ENCODE results near the gene DPP3. TPM values are rescaled to one million over a fixed set of nuclear protein-coding genes. Genes with fewer than 3 reads are reported as not detected.

Gene DPP3
- total RNA-seq, 1 donor from 2014 or later: 60.0 TPM

- H3K27me3 Mint-ChIP-seq (ENCODE audit: low read depth, unreplicated experiment): peaks cover 2% of the 10 kb centered on the region
- H4K20me1 ChIP-seq (ENCODE audit: insufficient read depth, low read length): peaks cover 10% of the 10 kb centered on the region
- no peak for FAIRE-seq
- H3K9me3 ChIP-seq (ENCODE audit: insufficient read depth, low read depth, low read length): no peaks in the 10 kb centered on the region
- no peaks in the 10 kb centered on the region for H3K36me3 ChIP-seq (ENCODE audit: insufficient read depth, low read length)
- H3K27ac Mint-ChIP-seq (ENCODE audit: unreplicated experiment): no peak within 1 kb of the TSS
- H3K4me1 Mint-ChIP-seq (ENCODE audit: low read depth, unreplicated experiment): peaks cover 3% of the 10 kb centered on the region
- H3K4me3 Mint-ChIP-seq (ENCODE audit: unreplicated experiment): peak within 1 kb of the TSS; percentile 87
- H3K4me2 ChIP-seq (ENCODE audit: low read length): peak within 1 kb of the TSS; percentile 98
- TF ChIP-seq EZH2 (IDR thresholded peaks at IDR 0.05; ENCODE audit: insufficient read depth, low read length) (no peak), CTCF (IDR thresholded peaks at IDR 0.05; ENCODE audit: insufficient read depth, low read depth, low read length) (no peak)
- no peak within 1 kb of the TSS for H3K27ac ChIP-seq (ENCODE audit: low read depth, low read length)
- DNase-seq (ENCODE audit: low read depth): peak; percentile 62
- peak within 1 kb of the TSS; percentile 67 for H3K4me3 ChIP-seq (ENCODE audit: insufficient read depth, low read depth, low read length)
- H3K36me3 Mint-ChIP-seq (ENCODE audit: low read depth, unreplicated experiment): peaks cover 8% of the 10 kb centered on the region
- peak within 1 kb of the TSS; percentile 83 for H3K9ac ChIP-seq (ENCODE audit: low read length)
- H3K4me1 ChIP-seq (ENCODE audit: insufficient read depth, low read length): peaks cover 10% of the 10 kb centered on the region
- H3K79me2 ChIP-seq (ENCODE audit: insufficient read depth, low read length): no peaks in the 10 kb centered on the region
- peak within 1 kb of the TSS; percentile 93 for H2AFZ ChIP-seq (ENCODE audit: low read depth, low read length)
- H3K9me3 Mint-ChIP-seq (ENCODE audit: unreplicated experiment): no peaks in the 10 kb centered on the region
- no peaks in the 10 kb centered on the region for H3K27me3 ChIP-seq (ENCODE audit: insufficient read depth, low read length)
Measured at GRCh38 chr11:66466225-66467033, 13.8 kb upstream of the DPP3 start, which contains the start of gene PELI3. TSS of gene PELI3 (plus strand) at chr11:66466905. CDS start at chr11:66468129, 1,224 bp downstream.

- peak overlapping the region; percentile 67 for H3K4me3 ChIP-seq (ENCODE audit: insufficient read depth, low read depth, low read length)
- H3K4me2 ChIP-seq (ENCODE audit: low read length): peak overlapping the region; percentile 98
- Mint-ChIP-seq H3K36me3 (ENCODE audit: low read depth, unreplicated experiment) (peaks cover 7% of the 10 kb centered on the region), H3K4me3 (ENCODE audit: unreplicated experiment) (peak overlapping the region; percentile 87), H3K4me1 (ENCODE audit: low read depth, unreplicated experiment) (peaks cover 3% of the 10 kb centered on the region), H3K27me3 (ENCODE audit: low read depth, unreplicated experiment) (peaks cover 2% of the 10 kb centered on the region), H3K27ac (ENCODE audit: unreplicated experiment) (no peak overlapping the region), H3K9me3 (ENCODE audit: unreplicated experiment) (no peaks in the 10 kb centered on the region)
- no peaks in the 10 kb centered on the region for H3K9me3 ChIP-seq (ENCODE audit: insufficient read depth, low read depth, low read length)
- H3K4me1 ChIP-seq (ENCODE audit: insufficient read depth, low read length): peaks cover 10% of the 10 kb centered on the region
- H3K9ac ChIP-seq (ENCODE audit: low read length): peak overlapping the region; percentile 83
- peaks cover 10% of the 10 kb centered on the region for H4K20me1 ChIP-seq (ENCODE audit: insufficient read depth, low read length)
- TF ChIP-seq CTCF (IDR thresholded peaks at IDR 0.05; ENCODE audit: insufficient read depth, low read depth, low read length) (no peak), EZH2 (IDR thresholded peaks at IDR 0.05; ENCODE audit: insufficient read depth, low read length) (no peak)
- peak overlapping the region; percentile 67 for H2AFZ ChIP-seq (ENCODE audit: low read depth, low read length)
- H3K79me2 ChIP-seq (ENCODE audit: insufficient read depth, low read length): no peaks in the 10 kb centered on the region
- DNase-seq (ENCODE audit: low read depth) (no peak), FAIRE-seq (no peak)
- no peak overlapping the region for H3K27ac ChIP-seq (ENCODE audit: low read depth, low read length)
- no peaks in the 10 kb centered on the region for H3K27me3 ChIP-seq (ENCODE audit: insufficient read depth, low read length)
- H3K36me3 ChIP-seq (ENCODE audit: insufficient read depth, low read length): no peaks in the 10 kb centered on the region
Measured at GRCh38 chr11:66467034-66467659, 13.1 kb upstream of the DPP3 start.
